Activated CD4-positive, alpha-beta memory T cell treated with anti-CD3 and anti-CD28 coated beads for 36 hours (primary cell): ENCODE data around the gene CSGALNACT2. TPM values are rescaled to one million over a fixed set of nuclear protein-coding genes. Genes with fewer than 3 reads are reported as not detected.

Source experiments
- CTCF ChIA-PET: fragments of 350-600 bp; sonication (Branson Sonifier 250); formaldehyde crosslinking; loops from one replicate; lab custom pipeline; 2021; ENCODE audit warnings: antibody characterized with exemption, inconsistent platforms; lab: Charles Lee
- POLR2A ChIA-PET: fragments of 350-600 bp; sonication (Branson Sonifier 250); formaldehyde crosslinking; loops from one replicate; lab custom pipeline; 2021; ENCODE audit warnings: antibody characterized with exemption; lab: Charles Lee
- DNase-seq: peaks from one replicate; pipeline ENCODE4 v3.0.0-alpha.2; 2020
- H3K27ac Mint-ChIP-seq: one replicate; pipeline ENCODE4 v1.8.0; 2021; ENCODE audit warnings: mixed read lengths
- H3K27me3 Mint-ChIP-seq: one replicate; pipeline ENCODE4 v1.8.0; 2021; ENCODE audit warnings: mixed read lengths
- H3K36me3 Mint-ChIP-seq: one replicate; pipeline ENCODE4 v1.8.0; 2021; ENCODE audit warnings: mixed read lengths
- H3K4me1 Mint-ChIP-seq: one replicate; pipeline ENCODE4 v1.8.0; 2021; ENCODE audit warnings: low read depth, mixed read lengths
- H3K4me3 Mint-ChIP-seq: one replicate; pipeline ENCODE4 v1.8.0; 2021; ENCODE audit warnings: mild to moderate bottlenecking, mixed read lengths
- H3K9me3 Mint-ChIP-seq: one replicate; pipeline ENCODE4 v1.8.0; 2021; ENCODE audit warnings: mixed read lengths
- intact Hi-C: fragments of 100-400 bp; cut with micrococcal nuclease; formaldehyde crosslinking; loops from one replicate; pipeline ENCODE4 v1.15.1; 2023
- total RNA-seq, 2 experiments: library from RNA; stranded (reverse); gene quantifications; one replicate each; pipeline ENCODE4 v1.2.3, GENCODE V29; 2021

Gene CSGALNACT2
- total RNA-seq, 2 experiments from 2014 or later, result 30.2 to 32.3 TPM

- POLR2A ChIA-PET, result no interaction called here
- Mint-ChIP-seq H3K4me3 (no peak overlapping the region), H3K27ac (no peak overlapping the region), H3K36me3 (no peaks in the 10 kb centered on the region), H3K4me1 (peaks cover 28% of the 10 kb centered on the region), H3K9me3 (no peaks in the 10 kb centered on the region), H3K27me3 (peaks cover 11% of the 10 kb centered on the region)
- CTCF ChIA-PET, result interaction anchor here (0.6 to 1.2 kb wide), 2 partner anchors 29 to 36 kb away, joined by 3 to 5 read pairs; no protein-coding TSS in a partner anchor
- intact Hi-C loops, result loop anchor here (2.0 kb wide), 1 partner anchor 18 kb away; no protein-coding TSS in a partner anchor
- DNase-seq, result peak; percentile 8
Observed at GRCh38 chr10:43230909-43231522, 92.8 kb downstream of the CSGALNACT2 start.

- Mint-ChIP-seq H3K27ac (no peak overlapping the region), H3K4me1 (peaks cover 23% of the 10 kb centered on the region), H3K27me3 (peaks cover 11% of the 10 kb centered on the region), H3K9me3 (no peaks in the 10 kb centered on the region), H3K36me3 (no peaks in the 10 kb centered on the region), H3K4me3 (no peak overlapping the region)
- ChIA-PET CTCF (interaction anchor here (1.2 kb wide), 1 partner anchor 30 kb away, joined by 5 read pairs; no protein-coding TSS in a partner anchor), POLR2A (no interaction called here)
- peak; percentile 47 for DNase-seq
- intact Hi-C loops, result loop anchor here (2.0 kb wide), 1 partner anchor 17 kb away; no protein-coding TSS in a partner anchor
Observed at GRCh38 chr10:43231523-43232078, 93.4 kb downstream of the CSGALNACT2 start.

GRCh38 chr10:43233601-43234430 is 95.6 kb downstream of the CSGALNACT2 start:
- H3K27me3 Mint-ChIP-seq, result peaks cover 4% of the 10 kb centered on the region
- peaks cover 16% of the 10 kb centered on the region for H3K4me1 Mint-ChIP-seq
- DNase-seq, result peak; percentile 5
- no peak overlapping the region for H3K27ac Mint-ChIP-seq
- H3K36me3 Mint-ChIP-seq, result no peaks in the 10 kb centered on the region
- ChIA-PET POLR2A (no interaction called here), CTCF (no interaction called here)
- intact Hi-C loops, result no loop called here
- no peak overlapping the region for H3K4me3 Mint-ChIP-seq
- no peaks in the 10 kb centered on the region for H3K9me3 Mint-ChIP-seq

- Mint-ChIP-seq H3K36me3 (no peaks in the 10 kb centered on the region), H3K4me3 (no peak overlapping the region), H3K27ac (no peak overlapping the region), H3K27me3 (peaks cover 2% of the 10 kb centered on the region), H3K4me1 (peaks cover 13% of the 10 kb centered on the region), H3K9me3 (peaks cover 5% of the 10 kb centered on the region)
- POLR2A ChIA-PET, result no interaction called here
- peak; percentile 5 for DNase-seq
- CTCF ChIA-PET, result no interaction called here
- intact Hi-C loops, result no loop called here
Observed at GRCh38 chr10:43234471-43235041, 96.3 kb downstream of the CSGALNACT2 start.

Other genes starting within 250 kb of the CSGALNACT2 start
- under 1 TPM; 0.07 to 0.17 TPM for gene RET, start 61.4 kb upstream of the CSGALNACT2 start, total RNA-seq
- gene RASGEF1A, start 128.6 kb downstream of the CSGALNACT2 start, total RNA-seq, result 1 to 10 TPM; 1.2 to 1.9 TPM
- gene FXYD4, start 233.2 kb downstream of the CSGALNACT2 start, total RNA-seq, result not detected